ENCODE data around the gene NXPH1.

Gene NXPH1

DNA sequence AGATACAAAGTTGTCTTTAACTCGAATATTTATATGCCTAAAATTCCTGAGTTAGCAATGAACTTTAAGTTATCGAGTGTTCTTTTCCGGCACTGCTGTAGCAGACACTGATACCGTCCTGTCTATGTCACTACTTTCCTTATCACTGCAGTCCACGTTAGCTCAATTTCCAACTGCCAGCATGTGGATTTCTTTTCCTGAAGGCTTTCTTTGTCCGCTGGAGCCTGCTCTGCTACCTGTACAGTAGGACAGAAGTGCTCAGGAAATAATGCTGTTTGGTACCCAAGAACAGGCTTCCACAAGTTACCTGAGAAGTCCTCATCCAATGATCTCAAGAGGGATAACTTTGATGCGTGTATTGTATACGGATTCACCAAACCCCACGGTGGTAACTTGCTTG lies 329.4 kb downstream of the NXPH1 start:
- no peak for DNase-seq

DNA sequence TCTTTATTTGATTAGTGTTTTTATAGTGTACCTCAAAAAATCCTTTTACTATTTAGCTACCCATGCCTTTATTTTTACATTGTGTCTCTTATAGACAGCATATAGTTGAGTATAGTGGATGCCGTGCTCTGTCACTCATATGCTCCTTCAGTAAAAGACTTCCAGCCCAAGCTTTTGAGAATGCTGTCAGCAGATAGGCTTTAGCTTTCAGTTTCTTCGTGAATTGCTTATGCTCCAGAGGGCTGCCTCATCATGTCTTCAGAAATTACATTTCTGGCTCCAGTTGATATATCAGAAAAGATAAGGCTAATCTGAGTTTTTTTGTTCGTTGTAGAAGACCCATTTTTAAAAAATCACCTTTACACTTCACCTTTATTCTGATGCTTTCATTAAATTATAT lies 332.0 kb downstream of the NXPH1 start:
- no peak for DNase-seq
- in situ Hi-C loops (cut with MboI; ENCODE audit: low pct_unique_long_range_greater_than_20kb, low sequenced_read_pairs) = no loop called here

More for the DNA sequence above, 329.4 kb downstream of the NXPH1 start:
- in situ Hi-C loops (cut with MboI; ENCODE audit: low pct_unique_long_range_greater_than_20kb, low sequenced_read_pairs) = no loop called here

DNA sequence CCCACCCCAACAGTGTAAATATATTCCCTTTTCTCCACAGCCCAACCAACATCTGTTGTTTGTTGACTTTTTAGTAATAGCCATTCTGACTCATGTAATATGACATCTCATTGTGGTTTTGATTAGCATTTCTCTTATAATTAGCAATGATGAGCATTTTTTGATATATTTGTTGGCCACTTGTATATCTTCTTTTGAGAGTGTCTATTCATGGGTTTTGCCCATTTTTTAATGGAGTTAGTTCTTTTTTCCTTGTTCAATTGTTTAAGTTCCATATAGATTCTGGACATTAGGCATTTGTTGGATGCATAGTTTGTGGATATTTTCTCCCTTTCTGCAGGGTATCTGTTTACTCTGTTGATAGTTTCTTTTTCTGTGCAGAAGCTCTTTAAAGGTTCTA lies 340.1 kb downstream of the NXPH1 start:
- in situ Hi-C loops (cut with MboI; ENCODE audit: low pct_unique_long_range_greater_than_20kb, low sequenced_read_pairs) = no loop called here
- no peak for DNase-seq

DNA sequence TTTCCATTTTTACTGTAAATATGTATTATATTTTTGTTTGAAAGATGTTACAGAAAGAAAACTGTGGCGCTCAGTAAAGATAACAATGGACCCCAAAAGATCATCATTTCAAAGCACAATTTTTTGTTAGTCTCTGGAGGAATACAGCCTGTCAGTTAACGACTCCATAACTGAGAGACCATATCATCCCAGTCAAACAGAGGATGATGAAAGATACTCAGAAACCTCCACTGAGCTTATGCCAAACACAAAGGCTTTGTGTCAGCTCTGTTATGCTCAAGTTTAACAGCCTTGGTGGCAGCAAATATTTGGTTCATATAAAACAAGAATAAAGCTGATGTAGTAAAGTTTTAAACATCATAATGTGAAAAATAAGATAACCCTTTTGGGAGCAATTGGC lies 345.1 kb downstream of the NXPH1 start:
- DNase-seq = no peak
- in situ Hi-C loops (cut with MboI; ENCODE audit: low pct_unique_long_range_greater_than_20kb, low sequenced_read_pairs) = no loop called here

DNA sequence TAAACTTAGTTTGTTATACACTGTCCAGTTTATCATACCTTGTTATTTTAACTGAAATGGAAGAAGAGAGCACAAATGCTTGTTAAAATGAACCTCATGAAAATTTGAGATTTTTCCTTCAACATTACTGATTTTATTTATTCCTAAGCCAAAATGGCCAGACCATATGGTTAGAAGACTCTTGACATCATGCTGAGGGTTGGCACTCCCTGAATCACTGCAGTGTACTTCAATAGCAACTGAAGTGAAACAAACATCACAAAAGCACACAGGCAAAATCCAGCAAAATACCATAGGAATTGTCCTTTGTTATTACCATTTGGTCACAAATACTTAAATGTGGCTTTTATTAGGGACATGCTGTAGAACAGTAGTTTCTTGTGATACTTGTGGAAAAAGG lies 347.8 kb downstream of the NXPH1 start:
- in situ Hi-C loops (cut with MboI; ENCODE audit: low pct_unique_long_range_greater_than_20kb, low sequenced_read_pairs) = no loop called here

DNA sequence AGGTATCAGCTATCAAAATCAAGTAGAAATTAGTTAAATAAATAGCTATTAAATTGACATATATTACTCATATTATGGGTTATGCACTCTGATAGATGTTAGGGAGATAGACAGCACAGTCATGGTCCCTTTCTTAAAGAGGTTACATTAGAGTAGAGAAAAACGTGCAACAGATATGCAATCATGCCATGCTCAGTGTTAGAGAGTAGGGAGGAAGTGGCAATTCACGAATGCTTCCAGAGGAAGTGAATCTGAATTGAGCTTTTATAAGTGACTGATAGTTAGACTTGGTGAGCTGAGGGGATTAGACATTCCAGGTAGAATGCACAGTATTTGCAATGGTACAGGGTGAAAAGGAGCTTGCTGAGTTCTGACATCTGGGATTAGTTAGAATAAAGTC lies 349.8 kb downstream of the NXPH1 start:
- DNase-seq = no peak
- in situ Hi-C loops (cut with MboI; ENCODE audit: low pct_unique_long_range_greater_than_20kb, low sequenced_read_pairs) = no loop called here

More for the DNA sequence above, 347.8 kb downstream of the NXPH1 start:
- DNase-seq = no peak

DNA sequence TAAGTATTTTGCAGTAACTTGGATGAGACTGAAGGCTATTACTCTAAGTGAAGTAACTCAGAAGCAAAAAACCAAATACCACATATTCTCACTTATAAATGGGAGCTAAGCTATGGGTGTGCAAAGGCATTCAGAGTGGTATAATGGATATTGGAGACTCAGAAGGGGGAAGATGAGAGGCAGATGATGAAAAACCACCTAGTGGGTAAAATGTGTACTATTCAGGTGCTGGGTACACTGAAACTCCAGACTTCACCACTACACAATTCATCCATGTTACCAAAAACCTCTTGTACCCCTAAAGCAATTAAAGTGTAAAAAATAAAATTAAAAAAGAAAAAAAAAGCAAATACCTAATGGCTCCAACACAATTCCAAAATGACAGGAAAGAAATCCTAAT lies 351.7 kb downstream of the NXPH1 start:
- in situ Hi-C loops (cut with MboI; ENCODE audit: low pct_unique_long_range_greater_than_20kb, low sequenced_read_pairs) = no loop called here
- no peak for DNase-seq

DNA sequence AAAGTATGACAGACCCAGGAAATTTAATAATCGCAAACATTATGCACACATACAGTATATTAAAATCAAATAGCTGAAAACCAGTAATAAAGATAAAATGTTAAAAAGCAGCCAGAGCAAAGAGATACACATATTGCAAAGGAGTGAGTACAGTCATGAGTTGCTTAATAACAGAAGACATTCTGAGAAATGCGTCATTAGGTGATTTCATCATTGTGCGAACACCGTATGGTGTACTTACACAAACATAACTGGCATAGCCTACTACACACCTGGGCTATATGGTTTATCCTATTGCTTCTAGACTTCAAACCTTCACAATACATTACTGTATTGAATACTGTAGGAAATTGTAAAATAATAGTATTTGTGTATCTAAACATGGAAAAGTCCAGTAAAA lies 367.6 kb downstream of the NXPH1 start:
- DNase-seq = no peak
- in situ Hi-C loops (cut with MboI; ENCODE audit: low pct_unique_long_range_greater_than_20kb, low sequenced_read_pairs) = no loop called here

Data from KBM-7 (cell line).